Measurements from ENCODE around the gene PDHB.

PDHB gene

GRCh38 chr3:58388550-58389091, 45.0 kb downstream of the PDHB start:
- Histone ChIP-seq H3K27ac (ENCODE audit: low read length) (no peak overlapping the region), H3K4me2 (ENCODE audit: low read length) (no peak overlapping the region), H3K4me1 (ENCODE audit: low read length) (no peaks in the 10 kb centered on the region), H2AFZ (ENCODE audit: low read depth, low read length) (no peak overlapping the region), H3K79me2 (ENCODE audit: low read length) (no peaks in the 10 kb centered on the region), H3K9ac (ENCODE audit: low read length) (no peak overlapping the region), H3K9me3 (ENCODE audit: insufficient read depth, low read length) (no peaks in the 10 kb centered on the region), H4K20me1 (ENCODE audit: insufficient read depth, low read length) (no peaks in the 10 kb centered on the region), H3K4me3 (ENCODE audit: low read length) (no peak overlapping the region), H3K27me3 (ENCODE audit: low read depth, low read length) (no peaks in the 10 kb centered on the region), H3K36me3 (replicated peaks; ENCODE audit: low read depth, low read length) (no peaks in the 10 kb centered on the region)
- TF ChIP-seq EZH2phosphoT487 (IDR thresholded peaks at IDR 0.05; ENCODE audit: low read depth) = no peak
- no peak for TF ChIP-seq CTCF (IDR thresholded peaks at IDR 0.05; ENCODE audit: low read depth, low read length)

GRCh38 chr3:58387650-58388546, 45.7 kb downstream of the PDHB start:
- no peak overlapping the region for H3K4me2 ChIP-seq (ENCODE audit: low read length)
- no peaks in the 10 kb centered on the region for H4K20me1 ChIP-seq (ENCODE audit: insufficient read depth, low read length)
- H2AFZ ChIP-seq (ENCODE audit: low read depth, low read length) = no peak overlapping the region
- H3K27me3 ChIP-seq (ENCODE audit: low read depth, low read length) = no peaks in the 10 kb centered on the region
- TF ChIP-seq EZH2phosphoT487 (IDR thresholded peaks at IDR 0.05; ENCODE audit: low read depth) = no peak
- no peak for TF ChIP-seq CTCF (IDR thresholded peaks at IDR 0.05; ENCODE audit: low read depth, low read length)
- no peak overlapping the region for H3K4me3 ChIP-seq (ENCODE audit: low read length)
- no peaks in the 10 kb centered on the region for H3K36me3 ChIP-seq (replicated peaks; ENCODE audit: low read depth, low read length)
- H3K27ac ChIP-seq (ENCODE audit: low read length) = no peak overlapping the region
- no peaks in the 10 kb centered on the region for H3K9me3 ChIP-seq (ENCODE audit: insufficient read depth, low read length)
- H3K9ac ChIP-seq (ENCODE audit: low read length) = no peak overlapping the region
- H3K4me1 ChIP-seq (ENCODE audit: low read length) = no peaks in the 10 kb centered on the region
- no peaks in the 10 kb centered on the region for H3K79me2 ChIP-seq (ENCODE audit: low read length)

GRCh38 chr3:58386626-58387365, 46.8 kb downstream of the PDHB start:
- Histone ChIP-seq H3K4me2 (ENCODE audit: low read length) (no peak overlapping the region), H3K9ac (ENCODE audit: low read length) (no peak overlapping the region), H3K4me3 (ENCODE audit: low read length) (no peak overlapping the region), H3K79me2 (ENCODE audit: low read length) (no peaks in the 10 kb centered on the region), H3K27ac (ENCODE audit: low read length) (no peak overlapping the region), H3K4me1 (ENCODE audit: low read length) (no peaks in the 10 kb centered on the region), H3K27me3 (ENCODE audit: low read depth, low read length) (no peaks in the 10 kb centered on the region), H4K20me1 (ENCODE audit: insufficient read depth, low read length) (no peaks in the 10 kb centered on the region), H3K9me3 (ENCODE audit: insufficient read depth, low read length) (no peaks in the 10 kb centered on the region), H3K36me3 (replicated peaks; ENCODE audit: low read depth, low read length) (no peaks in the 10 kb centered on the region), H2AFZ (ENCODE audit: low read depth, low read length) (no peak overlapping the region)
- TF ChIP-seq CTCF (IDR thresholded peaks at IDR 0.05; ENCODE audit: low read depth, low read length) (no peak), EZH2phosphoT487 (IDR thresholded peaks at IDR 0.05; ENCODE audit: low read depth) (no peak)

Measured in OCI-LY3 (cell line).